ENCODE data around the gene RFFL.

GRCh38 chr17:35011671-35012216, 51.8 kb downstream of the RFFL start:
- TF ChIP-seq CTCF (conservative IDR thresholded peaks at IDR 0.05; ENCODE audit: low read depth, low read length) (no peak), EZH2 (IDR thresholded peaks at IDR 0.05; ENCODE audit: low read length, unreplicated experiment) (no peak), EZH2phosphoT487 (IDR thresholded peaks at IDR 0.05; ENCODE audit: borderline replicate concordance, low read length) (no peak)

All from PC-3 (cell line).